Measurements from ENCODE around the gene ERMP1. TPM values are rescaled to one million over a fixed set of nuclear protein-coding genes. Genes with fewer than 3 reads are reported as not detected.

Gene ERMP1
- total and polyA plus RNA-seq, 10 of the 15 experiments (the other 5 are each of a cell fraction or from before 2014, with no cell fraction given), result 2.4 to 42.1 (median 8.1) TPM

DNA sequence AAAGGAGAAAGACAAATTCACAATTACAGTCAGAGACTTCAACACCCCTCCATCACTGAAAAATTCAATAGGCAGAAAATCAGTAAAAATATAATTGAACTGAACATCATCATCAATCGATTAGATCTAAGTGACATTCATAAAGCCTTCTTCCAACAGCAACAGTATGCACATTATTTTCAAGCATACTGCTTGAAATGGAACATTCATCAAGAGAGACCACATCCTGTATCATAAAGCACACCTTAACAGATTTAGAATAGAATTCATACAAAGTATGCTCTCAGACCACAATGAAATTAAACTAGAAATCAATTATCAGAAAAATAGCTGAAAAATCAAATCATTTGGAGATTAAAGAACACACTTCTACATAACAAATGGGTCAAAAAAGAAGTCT lies 39.1 kb downstream of the ERMP1 start:
- no peaks in the 10 kb centered on the region for H3K4me1 ChIP-seq (ENCODE audit: control insufficient read depth, insufficient read depth, low read length)
- H3K27ac ChIP-seq (ENCODE audit: control insufficient read depth, insufficient read depth), result no peak overlapping the region
- intact Hi-C loops (cut with micrococcal nuclease; ENCODE audit: unreplicated experiment), result no loop called here
- no peaks in the 10 kb centered on the region for H3K9me3 ChIP-seq (replicated peaks; ENCODE audit: control insufficient read depth, insufficient read depth, low read length)
- no TSS peak for BruUV-seq (replicated peaks)
- no peak overlapping the region for H3K4me3 ChIP-seq
- SMC1A ChIA-PET (ENCODE audit: uncharacterized antibody, unreplicated experiment), result interaction anchor here (0.7 to 2.0 kb wide), 9 partner anchors 13 to 513 kb away, joined by 3 to 10 read pairs (median 3); no protein-coding TSS in a partner anchor
- FAIRE-seq, result no peak
- H3K79me2 ChIP-seq (ENCODE audit: control insufficient read depth, insufficient read depth, low read length), result no peaks in the 10 kb centered on the region
- RAD21 ChIA-PET (ENCODE audit: unreplicated experiment), result interaction anchor here (1.2 to 1.3 kb wide), 2 partner anchors 34 to 55 kb away, joined by 3 read pairs; no protein-coding TSS in a partner anchor
- no peaks in the 10 kb centered on the region for H3K27me3 ChIP-seq (replicated peaks in 1 of 2; ENCODE audit: control insufficient read depth in 2 of 2, insufficient read depth in 2 of 2, low read length in 1 of 2)
- H3K9ac ChIP-seq (ENCODE audit: control insufficient read depth, insufficient read depth, low read length), result no peak overlapping the region
- H4K20me1 ChIP-seq (ENCODE audit: control insufficient read depth, insufficient read depth), result no peaks in the 10 kb centered on the region
- ATAC-seq, result no peak
- in situ Hi-C loops (cut with MboI), result no loop called here
- no peak overlapping the region for H2AFZ ChIP-seq (ENCODE audit: control insufficient read depth, low read depth, low read length)
- TF ChIP-seq DPF2 (IDR thresholded peaks at IDR 0.05), result no peak
- TF ChIP-seq HCFC1 (IDR thresholded peaks at IDR 0.05; ENCODE audit: low read length), result no peak
- TF ChIP-seq, protein P1, sequence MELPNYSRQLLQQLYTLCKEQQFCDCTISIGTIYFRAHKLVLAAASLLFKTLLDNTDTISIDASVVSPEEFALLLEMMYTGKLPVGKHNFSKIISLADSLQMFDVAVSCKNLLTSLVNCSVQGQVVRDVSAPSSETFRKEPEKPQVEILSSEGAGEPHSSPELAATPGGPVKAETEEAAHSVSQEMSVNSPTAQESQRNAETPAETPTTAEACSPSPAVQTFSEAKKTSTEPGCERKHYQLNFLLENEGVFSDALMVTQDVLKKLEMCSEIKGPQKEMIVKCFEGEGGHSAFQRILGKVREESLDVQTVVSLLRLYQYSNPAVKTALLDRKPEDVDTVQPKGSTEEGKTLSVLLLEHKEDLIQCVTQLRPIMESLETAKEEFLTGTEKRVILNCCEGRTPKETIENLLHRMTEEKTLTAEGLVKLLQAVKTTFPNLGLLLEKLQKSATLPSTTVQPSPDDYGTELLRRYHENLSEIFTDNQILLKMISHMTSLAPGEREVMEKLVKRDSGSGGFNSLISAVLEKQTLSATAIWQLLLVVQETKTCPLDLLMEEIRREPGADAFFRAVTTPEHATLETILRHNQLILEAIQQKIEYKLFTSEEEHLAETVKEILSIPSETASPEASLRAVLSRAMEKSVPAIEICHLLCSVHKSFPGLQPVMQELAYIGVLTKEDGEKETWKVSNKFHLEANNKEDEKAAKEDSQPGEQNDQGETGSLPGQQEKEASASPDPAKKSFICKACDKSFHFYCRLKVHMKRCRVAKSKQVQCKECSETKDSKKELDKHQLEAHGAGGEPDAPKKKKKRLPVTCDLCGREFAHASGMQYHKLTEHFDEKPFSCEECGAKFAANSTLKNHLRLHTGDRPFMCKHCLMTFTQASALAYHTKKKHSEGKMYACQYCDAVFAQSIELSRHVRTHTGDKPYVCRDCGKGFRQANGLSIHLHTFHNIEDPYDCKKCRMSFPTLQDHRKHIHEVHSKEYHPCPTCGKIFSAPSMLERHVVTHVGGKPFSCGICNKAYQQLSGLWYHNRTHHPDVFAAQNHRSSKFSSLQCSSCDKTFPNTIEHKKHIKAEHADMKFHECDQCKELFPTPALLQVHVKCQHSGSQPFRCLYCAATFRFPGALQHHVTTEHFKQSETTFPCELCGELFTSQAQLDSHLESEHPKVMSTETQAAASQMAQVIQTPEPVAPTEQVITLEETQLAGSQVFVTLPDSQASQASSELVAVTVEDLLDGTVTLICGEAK (IDR thresholded peaks at IDR 0.05; ENCODE audit: borderline replicate concordance), result no peak
- TF ChIP-seq GABPA (IDR thresholded peaks at IDR 0.05; ENCODE audit: low read depth), result no peak
- no peak for TF ChIP-seq TCF3 (IDR thresholded peaks at IDR 0.05; ENCODE audit: borderline replicate concordance, insufficient read depth, low read depth, low read length)
- no peak for TF ChIP-seq SUPT20H (IDR thresholded peaks at IDR 0.05; ENCODE audit: borderline replicate concordance, control insufficient read depth, low read depth, low read length)
- TF ChIP-seq EZH2 (IDR thresholded peaks at IDR 0.05; ENCODE audit: borderline replicate concordance, control insufficient read depth, low read depth, low read length), result no peak
- TF ChIP-seq, protein P2, sequence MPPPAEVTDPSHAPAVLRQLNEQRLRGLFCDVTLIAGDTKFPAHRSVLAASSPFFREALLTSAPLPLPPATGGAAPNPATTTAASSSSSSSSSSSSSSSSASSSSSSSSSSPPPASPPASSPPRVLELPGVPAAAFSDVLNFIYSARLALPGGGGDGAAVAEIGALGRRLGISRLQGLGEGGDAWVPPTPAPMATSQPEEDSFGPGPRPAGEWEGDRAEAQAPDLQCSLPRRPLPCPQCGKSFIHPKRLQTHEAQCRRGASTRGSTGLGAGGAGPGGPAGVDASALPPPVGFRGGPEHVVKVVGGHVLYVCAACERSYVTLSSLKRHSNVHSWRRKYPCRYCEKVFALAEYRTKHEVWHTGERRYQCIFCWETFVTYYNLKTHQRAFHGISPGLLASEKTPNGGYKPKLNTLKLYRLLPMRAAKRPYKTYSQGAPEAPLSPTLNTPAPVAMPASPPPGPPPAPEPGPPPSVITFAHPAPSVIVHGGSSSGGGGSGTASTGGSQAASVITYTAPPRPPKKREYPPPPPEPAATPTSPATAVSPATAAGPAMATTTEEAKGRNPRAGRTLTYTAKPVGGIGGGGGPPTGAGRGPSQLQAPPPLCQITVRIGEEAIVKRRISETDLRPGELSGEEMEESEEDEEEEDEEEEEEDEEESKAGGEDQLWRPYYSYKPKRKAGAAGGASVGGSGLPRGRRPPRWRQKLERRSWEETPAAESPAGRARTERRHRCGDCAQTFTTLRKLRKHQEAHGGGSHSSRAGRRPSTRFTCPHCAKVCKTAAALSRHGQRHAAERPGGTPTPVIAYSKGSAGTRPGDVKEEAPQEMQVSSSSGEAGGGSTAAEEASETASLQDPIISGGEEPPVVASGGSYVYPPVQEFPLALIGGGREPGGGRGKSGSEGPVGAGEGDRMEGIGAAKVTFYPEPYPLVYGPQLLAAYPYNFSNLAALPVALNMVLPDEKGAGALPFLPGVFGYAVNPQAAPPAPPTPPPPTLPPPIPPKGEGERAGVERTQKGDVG (CRISPR knock-in tag; IDR thresholded peaks at IDR 0.05), result no peak
- TF ChIP-seq JUND (IDR thresholded peaks at IDR 0.05; ENCODE audit: low read depth, low read length), result no peak
- TF ChIP-seq KLF5 (IDR thresholded peaks at IDR 0.05; ENCODE audit: partially characterized antibody), result no peak
- no peak for TF ChIP-seq ZNF622 (IDR thresholded peaks at IDR 0.05)
- WGBS (ENCODE audit: insufficient coverage, insufficient replicate concordance, low lambda C conversion rate, missing lambda C conversion rate), result 94% methylated on average over 1 of the region's 1 CpG
- CTCF ChIA-PET, result interaction anchor here (0.8 to 2.6 kb wide), 6 partner anchors 27 to 92 kb away, joined by 3 to 9 read pairs (median 4); no protein-coding TSS in a partner anchor
- no peak for DNase-seq (ENCODE audit: low read depth, low spot score)
- H3K36me3 ChIP-seq (ENCODE audit: control insufficient read depth in 2 of 2, insufficient read depth in 2 of 2, low read length in 1 of 2), result peaks cover 3 to 15% of the 10 kb centered on the region in 2 experiments
- POLR2A ChIA-PET, result interaction anchor here (1.7 kb wide), 1 partner anchor 34 kb away, joined by 4 read pairs; no protein-coding TSS in a partner anchor
- no peak overlapping the region for H3K4me2 ChIP-seq (ENCODE audit: control insufficient read depth, insufficient read depth)

All from GM12878 (cell line).